GM13977 (cell line): ENCODE data around the gene IGFBP1.
"Not testable (repeated sequence)": the region's sequence is repeated elsewhere in the genome, so short reads cannot be mapped to it uniquely, and the experiment has no call there.

Source experiments
- DNase-seq: peaks from one replicate; pipeline ENCODE4 v3.0.0; 2012; ENCODE audit warnings: low spot score
- in situ Hi-C: fragments of 300-500 bp; cut with MboI; formaldehyde crosslinking; loops from one replicate; pipeline ENCODE4 v1.12.0; 2022; ENCODE audit warnings: low sequenced_read_pairs, low pct_unique_long_range_greater_than_20kb, mixed read lengths, inconsistent platforms; ENCODE audit not compliant: unreplicated experiment
- TF ChIP-seq, protein P1 (sequence below): IDR thresholded peaks from 2 replicates; pipeline ENCODE4 v1.5.1; 2012; ENCODE audit warnings: mild to moderate bottlenecking, control low read depth; ENCODE audit not compliant: insufficient read depth; ENCODE audit errors: extremely low read depth, missing control alignments

The IGFBP1 gene

DNA sequence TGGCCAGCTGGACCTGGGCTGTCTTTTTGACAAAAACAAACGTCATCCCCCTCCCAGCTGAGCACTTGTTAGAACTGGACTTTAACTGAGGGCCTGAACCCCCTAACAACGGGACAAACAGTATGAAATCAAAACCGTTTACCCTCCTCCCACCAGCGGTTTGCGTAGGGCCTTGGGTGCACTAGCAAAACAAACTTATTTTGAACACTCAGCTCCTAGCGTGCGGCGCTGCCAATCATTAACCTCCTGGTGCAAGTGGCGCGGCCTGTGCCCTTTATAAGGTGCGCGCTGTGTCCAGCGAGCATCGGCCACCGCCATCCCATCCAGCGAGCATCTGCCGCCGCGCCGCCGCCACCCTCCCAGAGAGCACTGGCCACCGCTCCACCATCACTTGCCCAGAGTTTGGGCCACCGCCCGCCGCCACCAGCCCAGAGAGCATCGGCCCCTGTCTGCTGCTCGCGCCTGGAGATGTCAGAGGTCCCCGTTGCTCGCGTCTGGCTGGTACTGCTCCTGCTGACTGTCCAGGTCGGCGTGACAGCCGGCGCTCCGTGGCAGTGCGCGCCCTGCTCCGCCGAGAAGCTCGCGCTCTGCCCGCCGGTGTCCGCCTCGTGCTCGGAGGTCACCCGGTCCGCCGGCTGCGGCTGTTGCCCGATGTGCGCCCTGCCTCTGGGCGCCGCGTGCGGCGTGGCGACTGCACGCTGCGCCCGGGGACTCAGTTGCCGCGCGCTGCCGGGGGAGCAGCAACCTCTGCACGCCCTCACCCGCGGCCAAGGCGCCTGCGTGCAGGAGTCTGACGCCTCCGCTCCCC lies at the start of gene IGFBP1:
IGFBP1 (plus strand) TSS at position 304 of the 808 bp plus-strand sequence; CDS start at position 469, 165 bp downstream.
- no peak for DNase-seq
- TF ChIP-seq, protein P1, sequence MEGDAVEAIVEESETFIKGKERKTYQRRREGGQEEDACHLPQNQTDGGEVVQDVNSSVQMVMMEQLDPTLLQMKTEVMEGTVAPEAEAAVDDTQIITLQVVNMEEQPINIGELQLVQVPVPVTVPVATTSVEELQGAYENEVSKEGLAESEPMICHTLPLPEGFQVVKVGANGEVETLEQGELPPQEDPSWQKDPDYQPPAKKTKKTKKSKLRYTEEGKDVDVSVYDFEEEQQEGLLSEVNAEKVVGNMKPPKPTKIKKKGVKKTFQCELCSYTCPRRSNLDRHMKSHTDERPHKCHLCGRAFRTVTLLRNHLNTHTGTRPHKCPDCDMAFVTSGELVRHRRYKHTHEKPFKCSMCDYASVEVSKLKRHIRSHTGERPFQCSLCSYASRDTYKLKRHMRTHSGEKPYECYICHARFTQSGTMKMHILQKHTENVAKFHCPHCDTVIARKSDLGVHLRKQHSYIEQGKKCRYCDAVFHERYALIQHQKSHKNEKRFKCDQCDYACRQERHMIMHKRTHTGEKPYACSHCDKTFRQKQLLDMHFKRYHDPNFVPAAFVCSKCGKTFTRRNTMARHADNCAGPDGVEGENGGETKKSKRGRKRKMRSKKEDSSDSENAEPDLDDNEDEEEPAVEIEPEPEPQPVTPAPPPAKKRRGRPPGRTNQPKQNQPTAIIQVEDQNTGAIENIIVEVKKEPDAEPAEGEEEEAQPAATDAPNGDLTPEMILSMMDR = no peak
- in situ Hi-C loops = no loop called here

DNA sequence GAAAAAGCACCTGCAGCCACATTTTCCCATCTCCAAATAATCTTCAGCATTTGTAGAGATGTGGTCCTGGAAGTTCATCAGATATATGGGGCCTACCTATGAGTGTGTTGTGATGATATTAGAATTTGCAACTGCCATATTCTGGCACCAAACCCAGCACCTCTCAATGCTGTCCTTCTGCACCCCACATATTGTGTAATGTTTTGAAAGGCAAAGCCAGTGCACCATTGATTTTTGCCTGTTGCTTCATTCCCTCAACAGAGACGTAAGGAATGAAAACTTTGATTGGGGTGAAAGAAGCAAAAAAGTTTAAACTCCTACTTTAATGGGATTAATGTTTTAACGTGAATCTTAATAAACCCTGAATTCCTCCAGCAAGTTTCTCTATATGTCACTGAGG lies 49.4 kb upstream of the IGFBP1 start:
- DNase-seq, in situ Hi-C loops: not testable (repeated sequence)

DNA sequence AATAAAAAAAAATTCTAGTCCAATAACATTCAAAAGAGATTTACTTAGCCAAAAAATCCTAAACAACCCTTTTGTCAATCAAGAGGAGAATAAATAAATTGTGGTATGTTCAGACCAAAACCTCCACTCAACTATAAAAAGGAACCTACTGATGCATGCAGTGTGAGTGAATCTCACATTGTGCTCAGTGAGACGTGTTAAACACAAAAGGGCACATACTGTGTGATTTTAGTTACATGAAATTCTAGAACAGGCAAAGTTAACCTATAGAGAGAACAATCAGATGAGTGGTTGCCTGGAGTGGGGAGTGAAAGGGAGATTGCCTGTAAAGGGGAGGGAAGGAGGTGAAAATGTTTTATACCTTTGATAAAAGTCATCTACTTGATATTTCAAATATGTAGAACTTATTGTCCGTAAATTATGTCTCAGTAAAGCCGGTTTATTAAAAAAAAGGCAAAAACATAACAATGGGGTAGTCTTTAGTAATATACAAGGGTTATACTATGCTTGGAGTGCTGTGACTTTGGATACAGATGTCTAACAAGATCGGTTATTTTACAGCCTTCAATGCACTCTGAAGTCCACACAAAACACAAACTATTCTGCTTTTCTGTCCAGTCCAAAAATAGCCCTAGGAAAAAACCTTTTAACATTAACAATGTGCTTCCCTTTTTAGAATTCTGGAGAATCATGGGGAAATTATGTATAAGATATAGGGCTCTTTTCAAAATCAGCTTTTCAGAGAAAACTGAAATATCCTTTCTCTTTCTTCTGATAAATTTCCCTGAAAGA lies 46.2 kb upstream of the IGFBP1 start:
- not testable (repeated sequence) for DNase-seq

DNA sequence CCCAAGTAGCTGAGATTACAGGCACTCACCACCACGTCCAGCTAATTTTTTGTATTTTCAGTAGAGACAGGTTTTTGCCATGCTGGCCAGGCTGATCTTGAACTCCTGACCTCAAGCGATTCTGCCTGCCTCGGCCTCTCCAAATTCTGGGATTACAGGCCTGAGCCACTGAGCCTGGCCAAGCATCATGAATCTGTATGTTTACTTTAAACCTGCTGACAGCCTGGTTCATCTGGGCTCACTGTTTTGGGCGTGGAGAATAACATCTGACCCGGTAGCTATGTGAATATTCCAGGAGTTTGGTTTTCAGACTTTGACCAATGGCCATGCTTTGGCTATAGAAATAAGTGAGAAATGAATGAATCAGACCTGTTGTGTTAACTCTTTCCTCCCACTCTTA lies 41.8 kb upstream of the IGFBP1 start:
- in situ Hi-C loops, DNase-seq: not testable (repeated sequence)

More for the DNA sequence above, 46.2 kb upstream of the IGFBP1 start:
- in situ Hi-C loops = not testable (repeated sequence)

DNA sequence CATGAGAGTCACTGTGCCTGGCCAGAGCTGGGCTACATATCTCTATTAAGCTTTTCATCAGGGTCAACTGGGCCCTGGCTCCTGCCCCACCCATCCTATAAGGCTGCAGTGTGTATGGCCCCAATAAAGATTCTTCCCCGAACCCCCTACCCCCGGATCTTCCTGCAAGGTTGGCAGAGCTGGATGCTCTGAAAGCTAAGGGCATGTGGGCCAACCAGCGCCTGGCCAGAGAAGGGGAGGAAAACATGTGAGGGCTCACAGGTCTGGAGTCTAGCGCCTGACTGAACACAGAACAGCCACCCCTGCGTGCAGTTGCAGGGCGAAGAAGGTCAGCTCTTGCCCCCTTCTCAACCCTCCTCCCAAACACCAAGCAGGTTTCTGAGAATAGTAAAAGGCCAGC lies 39.6 kb upstream of the IGFBP1 start:
- in situ Hi-C loops = not testable (repeated sequence)

DNA sequence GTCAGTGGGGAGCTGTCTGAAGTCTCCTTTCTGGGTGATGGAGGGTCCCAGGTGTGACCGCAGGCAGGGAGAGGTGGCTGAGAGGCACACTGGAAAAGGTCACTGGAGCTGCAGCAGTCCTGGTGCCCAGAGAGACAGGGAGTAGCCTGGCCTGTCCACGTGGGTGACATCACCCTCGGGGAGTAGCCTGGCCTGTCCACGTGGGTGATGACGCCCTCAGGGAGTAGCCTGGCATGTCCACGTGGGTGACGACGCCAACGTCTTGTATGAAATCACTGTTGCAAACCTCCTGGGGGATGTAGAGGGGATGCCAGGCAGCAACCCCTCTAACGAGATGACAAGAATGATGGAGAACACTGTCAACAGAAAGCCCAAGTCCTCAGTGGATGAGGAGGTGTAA lies 35.3 kb upstream of the IGFBP1 start:
- not testable (repeated sequence) for DNase-seq
- in situ Hi-C loops = loop anchor here (25.0 kb wide), 2 partner anchors 191 to 691 kb away; partner anchors contain the start of gene RAMP3

More for the DNA sequence above, 39.6 kb upstream of the IGFBP1 start:
- DNase-seq = not testable (repeated sequence)

DNA sequence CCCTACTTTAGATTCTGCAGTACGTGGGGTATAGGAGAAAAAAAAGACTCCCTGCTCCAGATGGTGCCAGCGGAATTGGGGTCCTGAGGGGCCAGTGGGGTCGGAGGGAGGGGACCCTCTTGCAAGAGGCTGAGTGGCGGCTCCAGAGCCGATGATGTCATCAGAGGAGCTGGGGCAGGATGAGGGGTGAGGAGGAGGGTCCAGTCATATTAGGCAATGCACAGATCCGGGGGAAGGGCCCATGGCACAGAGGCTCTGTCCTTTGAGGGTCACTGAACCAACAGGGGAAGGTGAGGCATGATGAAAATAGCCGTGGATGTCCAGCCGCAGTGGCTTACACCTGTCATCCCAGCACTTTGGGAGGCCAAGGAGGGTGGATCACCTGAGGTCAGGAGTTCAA lies 34.8 kb upstream of the IGFBP1 start:
- not testable (repeated sequence) for DNase-seq
- in situ Hi-C loops = loop anchor here (25.0 kb wide), 2 partner anchors 191 to 691 kb away; partner anchors contain the start of gene RAMP3

DNA sequence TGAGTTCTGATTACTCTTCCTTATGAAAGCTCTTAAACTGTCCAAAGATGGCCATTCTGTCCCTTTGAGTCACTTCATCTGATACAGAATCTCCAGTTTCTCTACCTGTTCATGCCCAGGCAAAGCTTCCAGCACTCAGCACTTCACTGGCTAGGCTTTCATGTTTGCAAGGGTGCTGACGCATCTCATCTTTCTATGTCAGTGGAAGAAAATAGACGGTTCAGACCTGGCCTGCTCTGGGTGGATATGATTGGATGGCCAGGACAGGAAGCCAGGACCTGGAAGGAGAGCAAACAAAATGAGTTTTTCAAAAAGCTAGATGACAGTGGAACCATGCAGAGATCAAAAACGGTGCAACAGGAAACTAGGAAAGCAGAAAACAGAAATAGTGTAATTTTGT lies 32.6 kb upstream of the IGFBP1 start:
- in situ Hi-C loops = loop anchor here (25.0 kb wide), 2 partner anchors 193 to 693 kb away; partner anchors contain the start of gene RAMP3
- DNase-seq = not testable (repeated sequence)

DNA sequence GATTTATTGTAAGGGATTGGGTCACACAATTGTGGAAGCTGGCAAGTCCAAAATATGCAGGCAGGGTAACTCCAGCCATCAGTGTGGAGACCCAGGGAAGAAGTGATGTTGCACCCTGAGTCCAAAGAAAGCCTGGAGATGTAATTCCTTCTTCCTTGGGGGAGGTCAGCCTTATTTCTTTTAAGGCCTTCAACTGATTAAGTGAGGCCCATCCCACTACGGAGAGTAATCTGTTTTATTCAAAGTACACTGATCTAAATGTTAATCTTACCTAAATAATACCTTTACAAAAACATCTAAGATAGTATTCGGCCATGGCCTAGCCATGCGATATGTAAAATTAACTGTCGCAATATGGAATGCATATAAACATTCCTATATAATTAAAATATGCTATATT lies 31.4 kb upstream of the IGFBP1 start:
- in situ Hi-C loops = loop anchor here (25.0 kb wide), 2 partner anchors 195 to 695 kb away; partner anchors contain the start of gene RAMP3

DNA sequence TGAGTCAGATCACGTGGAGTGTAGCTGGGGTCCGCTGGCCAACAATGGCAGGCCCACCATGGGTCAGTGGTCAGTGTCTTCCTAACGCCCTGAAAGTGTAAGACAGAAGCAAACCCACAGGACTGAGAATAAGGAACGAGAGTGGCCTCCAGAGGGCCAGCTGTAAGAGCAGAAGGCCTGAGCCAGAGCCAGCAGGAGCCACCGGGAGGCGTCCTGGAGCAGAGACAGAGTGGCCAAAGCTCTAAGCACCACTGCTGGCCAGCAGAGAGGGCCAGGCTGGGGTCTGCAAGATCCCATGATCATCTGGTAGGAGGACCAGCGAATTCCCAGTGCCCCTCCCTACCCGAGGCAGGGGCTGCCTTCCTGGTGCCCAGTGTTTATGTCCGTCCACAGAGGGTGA lies 24.6 kb upstream of the IGFBP1 start:
- in situ Hi-C loops = loop anchor here (25.0 kb wide), 2 partner anchors 201 to 701 kb away; partner anchors contain the start of gene RAMP3
- TF ChIP-seq, protein P1 = peak; percentile 17
- no peak for DNase-seq

More for the DNA sequence above, 31.4 kb upstream of the IGFBP1 start:
- DNase-seq = not testable (repeated sequence)
